MCF 10A (cell line): ENCODE results near the gene RPS14. TPM values are rescaled to one million over a fixed set of nuclear protein-coding genes. Genes with fewer than 3 reads are reported as not detected.

Experiments
- BruUV-seq: library from RNA; stranded (reverse); fragments of 400-500 nt; replicated peaks from 2 replicates; lab custom pipeline; 2021; lab: Mats Ljungman, UMichigan
- CTCF ChIA-PET: fragments of 300-600 bp; sonication (Branson Sonifier 250); formaldehyde crosslinking; extraction: SDS; loops from one replicate; lab custom pipeline; 2021; ENCODE audit warnings: antibody characterized with exemption, inconsistent platforms; lab: Yijun Ruan, JAX
- POLR2A ChIA-PET: fragments of 300-600, 350-650 bp; sonication (Branson Sonifier 250); formaldehyde crosslinking; extraction: SDS; loops from one replicate; lab custom pipeline; 2020; ENCODE audit warnings: antibody characterized with exemption, inconsistent platforms; lab: Yijun Ruan, JAX
- DNase-seq: peaks from one replicate; pipeline ENCODE4 v3.0.0-alpha.2; 2018; ENCODE audit not compliant: unreplicated experiment
- H3K27ac Mint-ChIP-seq: one replicate; pipeline ENCODE4 v1.8.0; 2022; ENCODE audit warnings: mild to moderate bottlenecking, low read depth, mixed read lengths; ENCODE audit not compliant: unreplicated experiment
- H3K27me3 Mint-ChIP-seq: one replicate; pipeline ENCODE4 v1.8.0; 2022; ENCODE audit warnings: mixed read lengths; ENCODE audit not compliant: insufficient read depth, unreplicated experiment
- H3K36me3 Mint-ChIP-seq: one replicate; pipeline ENCODE4 v1.8.0; 2022; ENCODE audit warnings: mild to moderate bottlenecking, moderate library complexity, mixed read lengths; ENCODE audit not compliant: insufficient read depth, unreplicated experiment
- H3K4me1 Mint-ChIP-seq: one replicate; pipeline ENCODE4 v1.8.0; 2022; ENCODE audit warnings: mixed read lengths; ENCODE audit not compliant: insufficient read depth, unreplicated experiment
- H3K4me3 Mint-ChIP-seq: one replicate; pipeline ENCODE4 v1.8.0; 2022; ENCODE audit warnings: mild to moderate bottlenecking, moderate library complexity, mixed read lengths; ENCODE audit not compliant: unreplicated experiment
- H3K9me3 Mint-ChIP-seq: one replicate; pipeline ENCODE4 v1.8.0; 2022; ENCODE audit warnings: mixed read lengths; ENCODE audit not compliant: unreplicated experiment
- CTCF ChIP-seq: fragments of 200-600 bp; IDR thresholded peaks from one replicate; pipeline ENCODE4 v1.8.0; 2022; ENCODE audit warnings: antibody characterized with exemption, mild to moderate bottlenecking; ENCODE audit not compliant: unreplicated experiment
- intact Hi-C: fragments of 100-400 bp; cut with micrococcal nuclease; formaldehyde crosslinking; loops from 2 replicates; pipeline ENCODE4 v1.14.1; 2022
- total RNA-seq: library from RNA; stranded (reverse); gene quantifications from 2 replicates; pipeline ENCODE4 v1.2.3, GENCODE V29; 2022

RPS14 gene
- total RNA-seq, 1 experiment from 2014 or later: 5,481 TPM

- peak overlapping the region; percentile 72 for H3K4me3 Mint-ChIP-seq
- no peaks in the 10 kb centered on the region for H3K27me3 Mint-ChIP-seq
- peak; percentile 45 for TF ChIP-seq CTCF
- ChIA-PET CTCF (interaction anchor here (0.6 to 9.6 kb wide), 19 partner anchors 10 to 481 kb away, joined by 3 to 134 read pairs (median 4); partner anchors contain the start of gene RPS14), POLR2A (interaction anchor here (0.6 to 4.6 kb wide), 8 partner anchors 10 to 131 kb away, joined by 3 to 33 read pairs (median 4); partner anchors contain the start of gene RPS14)
- intact Hi-C loops: loop anchor here (1.0 kb wide), 2 partner anchors 36 to 57 kb away; no protein-coding TSS in a partner anchor
- H3K36me3 Mint-ChIP-seq: peaks cover 4% of the 10 kb centered on the region
- H3K4me1 Mint-ChIP-seq: peaks cover 51% of the 10 kb centered on the region
- no peaks in the 10 kb centered on the region for H3K9me3 Mint-ChIP-seq
- BruUV-seq: TSS peak; percentile 32
- DNase-seq: peak; percentile 89
- H3K27ac Mint-ChIP-seq: peak overlapping the region; percentile 63
These were observed 37.9 kb upstream of the RPS14 start for GRCh38 chr5:150487199-150488061.

- BruUV-seq: no TSS peak
- ChIA-PET CTCF (interaction anchor here (0.6 to 9.6 kb wide), 21 partner anchors 9 to 850 kb away, joined by 3 to 134 read pairs (median 4); no protein-coding TSS in a partner anchor), POLR2A (interaction anchor here (0.6 to 4.6 kb wide), 8 partner anchors 11 to 73 kb away, joined by 3 to 33 read pairs (median 4); partner anchors contain the start of gene RPS14)
- Mint-ChIP-seq H3K27ac (peak overlapping the region; percentile 63), H3K27me3 (no peaks in the 10 kb centered on the region), H3K36me3 (peaks cover 4% of the 10 kb centered on the region), H3K4me1 (peaks cover 43% of the 10 kb centered on the region), H3K4me3 (peak overlapping the region; percentile 72), H3K9me3 (no peaks in the 10 kb centered on the region)
- intact Hi-C loops: loop anchor here (1.0 kb wide), 2 partner anchors 37 to 58 kb away; no protein-coding TSS in a partner anchor
- DNase-seq: peak; percentile 51
- TF ChIP-seq CTCF: peak; percentile 13
These were observed 37.1 kb upstream of the RPS14 start for GRCh38 chr5:150486402-150487198.

GRCh38 chr5:150485693-150486401, 36.3 kb upstream of the RPS14 start:
- CTCF ChIA-PET: interaction anchor here (0.5 to 9.6 kb wide), 14 partner anchors 11 to 849 kb away, joined by 3 to 134 read pairs (median 6); no protein-coding TSS in a partner anchor
- POLR2A ChIA-PET: interaction anchor here (0.6 to 4.6 kb wide), 8 partner anchors 12 to 215 kb away, joined by 3 to 33 read pairs (median 4); partner anchors contain the start of genes RBM22 and RPS14

More at GRCh38 chr5:150485693-150486401, 36.3 kb upstream of the RPS14 start:
- intact Hi-C loops: no loop called here
- no TSS peak for BruUV-seq
- Mint-ChIP-seq H3K9me3 (no peaks in the 10 kb centered on the region), H3K27ac (peak overlapping the region; percentile 34), H3K4me1 (peaks cover 35% of the 10 kb centered on the region), H3K36me3 (peaks cover 4% of the 10 kb centered on the region), H3K27me3 (no peaks in the 10 kb centered on the region), H3K4me3 (peak overlapping the region; percentile 68)
- TF ChIP-seq CTCF: no peak
- DNase-seq: peak; percentile 44
